Measurements from ENCODE around the gene PHOX2B. TPM values are rescaled to one million over a fixed set of nuclear protein-coding genes. Genes with fewer than 3 reads are reported as not detected.

Gene PHOX2B
- total RNA-seq, 1 donor from 2014 or later = not detected

DNA sequence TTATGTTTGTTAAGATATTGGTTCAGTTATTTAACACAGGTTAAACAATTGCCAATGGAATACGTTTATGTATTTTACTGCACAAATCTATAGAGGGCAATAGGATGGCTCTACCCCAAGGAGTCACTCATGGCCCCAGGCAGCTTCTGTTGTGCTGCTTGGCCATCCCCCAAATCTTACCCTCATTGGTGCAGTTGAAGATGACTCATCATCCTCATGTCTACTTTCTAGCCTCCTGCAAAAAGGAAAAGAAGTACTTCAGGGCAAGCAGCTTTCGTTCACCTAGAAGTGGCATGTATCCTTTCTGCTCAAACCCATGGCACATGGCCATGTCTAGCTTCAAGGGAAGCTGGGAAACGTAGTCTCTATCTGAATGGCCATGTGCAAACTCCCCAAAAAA lies 14.2 kb downstream of the PHOX2B start:
- H3K27me3 Mint-ChIP-seq (ENCODE audit: unreplicated experiment) = peaks cover 2% of the 10 kb centered on the region
- no peak overlapping the region for H3K27ac Mint-ChIP-seq (ENCODE audit: unreplicated experiment)
- no peak for DNase-seq (ENCODE audit: low spot score)
- TF ChIP-seq, protein P1, sequence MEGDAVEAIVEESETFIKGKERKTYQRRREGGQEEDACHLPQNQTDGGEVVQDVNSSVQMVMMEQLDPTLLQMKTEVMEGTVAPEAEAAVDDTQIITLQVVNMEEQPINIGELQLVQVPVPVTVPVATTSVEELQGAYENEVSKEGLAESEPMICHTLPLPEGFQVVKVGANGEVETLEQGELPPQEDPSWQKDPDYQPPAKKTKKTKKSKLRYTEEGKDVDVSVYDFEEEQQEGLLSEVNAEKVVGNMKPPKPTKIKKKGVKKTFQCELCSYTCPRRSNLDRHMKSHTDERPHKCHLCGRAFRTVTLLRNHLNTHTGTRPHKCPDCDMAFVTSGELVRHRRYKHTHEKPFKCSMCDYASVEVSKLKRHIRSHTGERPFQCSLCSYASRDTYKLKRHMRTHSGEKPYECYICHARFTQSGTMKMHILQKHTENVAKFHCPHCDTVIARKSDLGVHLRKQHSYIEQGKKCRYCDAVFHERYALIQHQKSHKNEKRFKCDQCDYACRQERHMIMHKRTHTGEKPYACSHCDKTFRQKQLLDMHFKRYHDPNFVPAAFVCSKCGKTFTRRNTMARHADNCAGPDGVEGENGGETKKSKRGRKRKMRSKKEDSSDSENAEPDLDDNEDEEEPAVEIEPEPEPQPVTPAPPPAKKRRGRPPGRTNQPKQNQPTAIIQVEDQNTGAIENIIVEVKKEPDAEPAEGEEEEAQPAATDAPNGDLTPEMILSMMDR (IDR thresholded peaks at IDR 0.05; ENCODE audit: unreplicated experiment) = no peak
- H3K4me1 Mint-ChIP-seq (ENCODE audit: unreplicated experiment) = no peaks in the 10 kb centered on the region
- no peaks in the 10 kb centered on the region for H3K36me3 Mint-ChIP-seq (ENCODE audit: low read depth, unreplicated experiment)
- H3K4me3 Mint-ChIP-seq (ENCODE audit: unreplicated experiment) = no peak overlapping the region
- no peaks in the 10 kb centered on the region for H3K9me3 Mint-ChIP-seq (ENCODE audit: unreplicated experiment)

DNA sequence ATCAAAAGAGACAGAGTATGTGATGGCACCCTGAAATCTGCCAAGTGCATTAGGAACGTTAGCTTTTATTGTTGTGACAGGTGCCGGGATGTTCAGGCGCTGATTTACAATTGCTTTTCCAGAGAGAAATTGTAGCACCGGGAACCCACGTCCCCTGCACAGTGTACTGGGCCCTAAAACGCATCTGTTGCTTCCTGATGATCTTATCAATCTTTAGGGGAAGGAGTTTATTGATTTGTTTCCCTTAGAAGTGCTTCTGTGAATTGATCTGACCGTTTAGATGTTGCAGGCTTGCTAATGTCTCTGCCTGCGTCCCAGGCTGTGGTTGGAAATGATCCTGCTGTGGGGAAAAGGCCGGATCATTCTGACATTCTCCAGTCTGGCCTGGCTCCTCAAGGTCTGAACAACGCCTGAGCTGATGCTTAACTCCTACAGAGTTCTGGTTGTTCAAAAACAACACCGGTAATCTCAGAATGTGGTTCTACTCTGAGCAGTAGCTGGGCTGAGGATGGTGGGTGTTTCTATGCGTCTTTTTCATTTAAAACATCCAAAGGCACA lies 16.9 kb downstream of the PHOX2B start:
- no peaks in the 10 kb centered on the region for H3K9me3 Mint-ChIP-seq (ENCODE audit: unreplicated experiment)
- H3K27ac Mint-ChIP-seq (ENCODE audit: unreplicated experiment) = no peak overlapping the region
- peaks cover 2% of the 10 kb centered on the region for H3K27me3 Mint-ChIP-seq (ENCODE audit: unreplicated experiment)
- no peaks in the 10 kb centered on the region for H3K36me3 Mint-ChIP-seq (ENCODE audit: low read depth, unreplicated experiment)
- no peak overlapping the region for H3K4me3 Mint-ChIP-seq (ENCODE audit: unreplicated experiment)
- H3K4me1 Mint-ChIP-seq (ENCODE audit: unreplicated experiment) = no peaks in the 10 kb centered on the region
- TF ChIP-seq, protein P1 (IDR thresholded peaks at IDR 0.05; ENCODE audit: unreplicated experiment) = no peak
- DNase-seq (ENCODE audit: low spot score) = no peak

DNA sequence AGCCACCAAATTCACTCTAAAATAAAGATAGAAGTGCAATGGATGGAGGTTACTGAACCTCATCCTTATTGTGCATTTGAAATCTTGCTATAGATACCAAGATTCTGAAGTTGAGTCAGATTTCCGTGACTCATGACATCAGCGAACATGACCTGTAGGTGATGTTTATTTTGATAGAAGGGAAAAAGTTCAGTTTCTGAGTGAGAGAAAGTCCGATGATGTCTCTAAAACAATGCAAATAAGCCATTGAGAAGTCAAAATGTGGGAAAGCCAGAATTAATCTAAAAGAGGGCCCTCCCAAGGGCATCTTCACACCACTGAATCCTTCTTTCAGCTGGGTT lies 20.0 kb downstream of the PHOX2B start:
- DNase-seq (ENCODE audit: low spot score) = no peak
- H3K4me1 Mint-ChIP-seq (ENCODE audit: unreplicated experiment) = no peaks in the 10 kb centered on the region
- TF ChIP-seq, protein P1 (IDR thresholded peaks at IDR 0.05; ENCODE audit: unreplicated experiment) = no peak
- H3K36me3 Mint-ChIP-seq (ENCODE audit: low read depth, unreplicated experiment) = no peaks in the 10 kb centered on the region
- no peak overlapping the region for H3K27ac Mint-ChIP-seq (ENCODE audit: unreplicated experiment)
- no peak overlapping the region for H3K4me3 Mint-ChIP-seq (ENCODE audit: unreplicated experiment)
- H3K9me3 Mint-ChIP-seq (ENCODE audit: unreplicated experiment) = no peaks in the 10 kb centered on the region
- no peaks in the 10 kb centered on the region for H3K27me3 Mint-ChIP-seq (ENCODE audit: unreplicated experiment)

DNA sequence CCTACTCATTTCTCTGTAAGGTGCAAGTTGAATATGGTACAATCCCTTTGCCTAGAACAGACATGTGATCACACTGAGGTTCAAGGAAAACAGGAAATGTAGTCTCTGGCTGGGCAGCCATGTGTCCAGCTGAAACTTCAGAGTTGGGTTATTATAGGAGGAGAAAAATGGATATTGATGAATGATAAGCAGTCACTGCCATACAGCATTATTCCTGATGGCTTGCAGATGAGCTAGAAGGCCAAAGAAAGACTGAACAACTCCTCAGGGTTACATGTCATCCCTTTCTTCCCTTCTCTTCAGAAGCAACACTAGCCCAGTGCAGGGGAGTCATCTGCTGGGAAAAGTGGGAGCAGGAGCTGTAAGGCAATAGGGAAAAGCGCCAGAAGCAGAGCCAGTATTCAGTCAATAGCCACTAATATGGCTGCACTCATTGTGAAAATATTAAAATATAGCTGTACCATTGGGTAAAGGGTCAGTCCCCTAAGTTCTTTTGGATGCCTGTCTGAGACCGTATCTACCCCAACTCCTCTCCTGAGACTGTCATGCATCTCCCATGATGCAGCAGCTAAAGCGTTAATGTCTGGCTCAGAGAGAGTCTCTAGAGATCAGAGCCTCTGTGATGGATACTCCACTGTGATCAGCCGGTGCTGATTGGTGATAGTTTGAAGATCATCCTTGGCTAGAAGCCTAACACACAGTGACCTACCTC lies 20.5 kb downstream of the PHOX2B start:
- H3K36me3 Mint-ChIP-seq (ENCODE audit: low read depth, unreplicated experiment) = no peaks in the 10 kb centered on the region
- H3K4me1 Mint-ChIP-seq (ENCODE audit: unreplicated experiment) = no peaks in the 10 kb centered on the region
- no peak overlapping the region for H3K4me3 Mint-ChIP-seq (ENCODE audit: unreplicated experiment)
- DNase-seq (ENCODE audit: low spot score) = no peak
- H3K27ac Mint-ChIP-seq (ENCODE audit: unreplicated experiment) = no peak overlapping the region
- no peaks in the 10 kb centered on the region for H3K27me3 Mint-ChIP-seq (ENCODE audit: unreplicated experiment)
- H3K9me3 Mint-ChIP-seq (ENCODE audit: unreplicated experiment) = no peaks in the 10 kb centered on the region
- TF ChIP-seq, protein P1 (IDR thresholded peaks at IDR 0.05; ENCODE audit: unreplicated experiment) = no peak

DNA sequence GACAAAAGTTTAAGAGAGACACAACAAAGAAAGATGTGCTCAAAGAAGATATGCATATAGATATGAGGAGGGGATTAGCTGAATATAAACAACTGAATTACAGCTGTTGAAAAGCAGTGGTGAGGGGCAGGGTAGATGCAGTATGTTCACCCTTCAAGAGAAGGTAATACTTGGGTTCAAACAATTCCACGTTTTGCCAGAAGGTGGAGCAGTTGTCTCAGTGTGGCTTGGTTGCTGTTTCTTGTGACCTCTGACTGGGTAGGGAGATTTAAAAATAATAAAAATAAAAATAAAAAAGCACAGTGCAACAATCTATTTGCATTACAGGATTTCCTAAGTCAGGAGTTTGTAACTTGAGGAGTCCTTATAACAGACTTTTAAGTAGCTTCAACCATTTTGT lies 23.3 kb downstream of the PHOX2B start:
- Mint-ChIP-seq H3K27ac (ENCODE audit: unreplicated experiment) (no peak overlapping the region), H3K4me3 (ENCODE audit: unreplicated experiment) (no peak overlapping the region), H3K9me3 (ENCODE audit: unreplicated experiment) (no peaks in the 10 kb centered on the region), H3K36me3 (ENCODE audit: low read depth, unreplicated experiment) (no peaks in the 10 kb centered on the region), H3K27me3 (ENCODE audit: unreplicated experiment) (no peaks in the 10 kb centered on the region), H3K4me1 (ENCODE audit: unreplicated experiment) (no peaks in the 10 kb centered on the region)
- no peak for DNase-seq (ENCODE audit: low spot score)
- TF ChIP-seq, protein P1 (IDR thresholded peaks at IDR 0.05; ENCODE audit: unreplicated experiment) = peak; percentile 56

All from endothelial cell (in vitro differentiated cells).